K562 (cell line): ENCODE data around the gene ODC1. TPM values are rescaled to one million over a fixed set of nuclear protein-coding genes. Genes with fewer than 3 reads are reported as not detected.

Experiments
- ATAC-seq: fragments of 200-7000 bp; cut with Tn5 transposase; 3 replicates; pipeline ENCODE4 v1.9.1; 2020; ENCODE audit warnings: moderate library complexity
- BruUV-seq: library from RNA; stranded (reverse); fragments of 400-500 nt; replicated peaks from 2 replicates; lab custom pipeline; 2021; lab: Mats Ljungman, UMichigan
- CTCF ChIA-PET: fragments of 300-600 bp; formaldehyde crosslinking; extraction: SDS; loops from one replicate; lab custom pipeline; 2021; ENCODE audit warnings: low intra/inter-chr PET ratio; lab: Yijun Ruan, JAX
- POLR2A ChIA-PET: fragments of 300-600, 350-650 bp; sonication (Branson Sonifier 250); formaldehyde crosslinking; extraction: SDS; loops from one replicate; lab custom pipeline; 2021; ENCODE audit warnings: antibody characterized with exemption, inconsistent platforms; lab: Yijun Ruan, JAX
- DNase-seq, 4 experiments: peaks; one replicate each; pipeline versions ENCODE4 v3.0.0 to v3.0.0-alpha.2; 2011 to 2018; ENCODE audit warnings: low spot score in 3 of 4, mixed read lengths in 3 of 4; ENCODE audit errors: extremely low read depth in 1 of 4
- FAIRE-seq: peaks from 2 replicates; lab custom pipeline; 2011; peaks lifted over from hg19 to GRCh38; lab: Jason Lieb, UNC
- H2AFZ ChIP-seq: 2 replicates; pipeline ENCODE4 v1.6.0; 2011; ENCODE audit warnings: low read depth, low read length, control low read depth, inconsistent platforms
- H3K27ac ChIP-seq: fragments of 200-600 bp; 3 replicates; pipeline ENCODE4 v1.8.0; 2011; ENCODE audit warnings: low read depth, mild to moderate bottlenecking, control low read depth, inconsistent platforms, low read length, moderate library complexity, mixed read lengths; ENCODE audit errors: extremely low read depth
- H3K27me3 ChIP-seq, 2 experiments: fragments of 300-600 bp in 1 of 2; 2 replicates in 1 of 2; 3 replicates in 1 of 2; pipeline versions ENCODE4 v1.6.0 to v1.8.0; 2011; ENCODE audit warnings: inconsistent platforms in 2 of 2, low read length in 2 of 2, mild to moderate bottlenecking in 1 of 2, mixed read lengths in 1 of 2, moderate library complexity in 1 of 2; ENCODE audit not compliant: control insufficient read depth in 2 of 2, insufficient read depth in 2 of 2
- H3K36me3 ChIP-seq: fragments of 300-600 bp; 3 replicates; pipeline ENCODE4 v1.8.0; 2011; ENCODE audit warnings: mild to moderate bottlenecking, low read length, inconsistent platforms; ENCODE audit not compliant: control insufficient read depth, insufficient read depth
- H3K4me1 ChIP-seq, 2 experiments: fragments of 200-600 bp in 1 of 2; replicated peaks in 1 of 2; 2 replicates in 1 of 2; 3 replicates in 1 of 2; pipeline versions ENCODE4 v1.5.1 to v1.8.0; 2011; ENCODE audit warnings: inconsistent platforms in 2 of 2, low read length in 2 of 2, mild to moderate bottlenecking in 1 of 2, mixed read lengths in 1 of 2, moderate library complexity in 1 of 2; ENCODE audit not compliant: control insufficient read depth in 2 of 2, insufficient read depth in 2 of 2
- H3K4me2 ChIP-seq: 2 replicates; pipeline ENCODE4 v1.6.1; 2011; ENCODE audit warnings: low read length, control low read depth, inconsistent platforms, mixed read lengths; ENCODE audit not compliant: insufficient read depth
- H3K4me3 ChIP-seq: fragments of 200-600 bp; sonication (generic), shearing (Covaris generic); 2 replicates; pipeline ENCODE4 v1.5.1; 2016; ENCODE audit warnings: control low read depth, inconsistent platforms
- H3K79me2 ChIP-seq: fragments of 200-600 bp; 3 replicates; pipeline ENCODE4 v1.8.0; 2011; ENCODE audit warnings: low read length, inconsistent platforms; ENCODE audit not compliant: control insufficient read depth, insufficient read depth
- H3K9ac ChIP-seq, 2 experiments: 2 replicates each; pipeline versions ENCODE4 v1.6.0 to v1.6.1; 2011; ENCODE audit warnings: low read depth in 2 of 2, low read length in 2 of 2, control low read depth in 1 of 2, inconsistent platforms in 1 of 2, mild to moderate bottlenecking in 1 of 2, mixed read lengths in 1 of 2; ENCODE audit not compliant: insufficient read depth in 1 of 2
- H3K9me1 ChIP-seq: one replicate; pipeline ENCODE4 v1.6.0; 2011; ENCODE audit warnings: inconsistent platforms, mild to moderate bottlenecking, low read length, moderate library complexity; ENCODE audit not compliant: control insufficient read depth, insufficient read depth
- H3K9me3 ChIP-seq: replicated peaks from 2 replicates; pipeline ENCODE4 v1.5.1; 2011; ENCODE audit warnings: low read depth, low read length, inconsistent platforms; ENCODE audit not compliant: control insufficient read depth, insufficient read depth
- H4K20me1 ChIP-seq: replicated peaks from 2 replicates; pipeline ENCODE4 v1.6.1; 2011; ENCODE audit warnings: low read length, inconsistent platforms, mixed read lengths; ENCODE audit not compliant: control insufficient read depth, insufficient read depth
- ATF4 ChIP-seq: fragments of 450-650 bp; formaldehyde crosslinking; IDR thresholded peaks from 2 replicates; pipeline ENCODE4 v1.4.0; 2022; ENCODE audit warnings: mild to moderate bottlenecking, moderate library complexity
- CC2D1A ChIP-seq: fragments of 450-650 bp; IDR thresholded peaks from 2 replicates; pipeline ENCODE4 v1.6.1; 2017; ENCODE audit warnings: mild to moderate bottlenecking
- ETV1 ChIP-seq: fragments of 450-650 bp; conservative IDR thresholded peaks from 2 replicates; pipeline ENCODE4 v1.6.1; 2016; ENCODE audit warnings: missing genetic modification characterization, control low read depth, low read depth, missing compliant biosample characterization
- PHB2 ChIP-seq: fragments of 450-650 bp; IDR thresholded peaks from 2 replicates; pipeline ENCODE4 v1.6.1; 2017; ENCODE audit warnings: low read depth
- PKNOX1 ChIP-seq: fragments of 450-650 bp; IDR thresholded peaks from 2 replicates; pipeline ENCODE4 v1.6.1; 2016
- TCF7 ChIP-seq: sonication (generic); IDR thresholded peaks from 2 replicates; pipeline ENCODE4 v1.6.1; 2016; ENCODE audit warnings: antibody characterized with exemption, borderline replicate concordance
- ZNF23 ChIP-seq: fragments of 250-450 bp; sonication (Bioruptor Pico); IDR thresholded peaks from 2 replicates; pipeline ENCODE4 v1.4.0; 2020; ENCODE audit warnings: mild to moderate bottlenecking
- ZNF253 ChIP-seq: fragments of 250-450 bp; sonication (Bioruptor Pico); conservative IDR thresholded peaks from 2 replicates; pipeline ENCODE4 v1.6.1; 2021; ENCODE audit warnings: mild to moderate bottlenecking
- ZNF717 ChIP-seq: fragments of 250-450 bp; sonication (Bioruptor Pico); IDR thresholded peaks from 2 replicates; pipeline ENCODE4 v1.5.0; 2021
- ZSCAN29 ChIP-seq: fragments of 450-650 bp; IDR thresholded peaks from 2 replicates; pipeline ENCODE4 v1.6.1; 2017
- WGBS: fragments of 100-300 bp; shearing (Covaris generic); methylation state at CpG from one replicate; pipeline ENCODE4 v1.1.6; 2016; ENCODE audit warnings: low coverage, mixed read lengths; ENCODE audit not compliant: insufficient coverage; ENCODE audit errors: missing lambda C conversion rate; 5-methylcytosine and 5-hydroxymethylcytosine counted together
- in situ Hi-C: fragments of 300-500 bp; cut with MboI; formaldehyde crosslinking; loops from 4 replicates; pipeline ENCODE4 v1.15.0; 2018; ENCODE audit warnings: inconsistent platforms, mixed read lengths
- intact Hi-C: fragments of 100-400 bp; cut with micrococcal nuclease; formaldehyde crosslinking; loops from 2 replicates; pipeline ENCODE4 v1.14.2; 2022
- polyA plus RNA-seq, 8 experiments: library from polyadenylated mRNA; depleted of rRNA in 4 of 8; stranded (reverse) in 5 of 8; unstranded in 3 of 8; fragments of >200 nt; fragmentation: Nextera tagmentation in 2 of 8; fragmentation: Illumina TruSeq in 1 of 8; extraction: Ambion mirVana in 2 of 8; extraction: Trizol in 1 of 8; gene quantifications; 2 replicates each; pipeline versions ENCODE4 v1.2.1 to v1.2.3, GENCODE V29; 2011 to 2014; ENCODE audit warnings: inconsistent platforms in 1 of 8, missing spikeins in 1 of 8
- total RNA-seq, 7 experiments: library from RNA; depleted of rRNA in 6 of 7; stranded (reverse); fragments of >200 nt in 6 of 7; fragmentation: Illumina TruSeq in 2 of 7; extraction: Trizol in 2 of 7; gene quantifications; 2 replicates each; pipeline versions ENCODE4 v1.2.1 to v1.2.3, GENCODE V29; 2011 to 2021; ENCODE audit warnings: low replicate concordance in 1 of 7
- TF ChIP-seq, protein P1 (sequence below): fragments of 250-450 bp; sonication (Bioruptor Pico); IDR thresholded peaks from 2 replicates; pipeline ENCODE4 v1.4.0; 2020

The ODC1 gene
- total and polyA plus RNA-seq, 9 of the 15 experiments (the other 6 are each of a cell fraction or from before 2014, with no cell fraction given), result 142 to 563 (median 457) TPM

GRCh38 chr2:10475811-10476660 lies 27.9 kb upstream of the ODC1 start:
- ATAC-seq, result no peak
- FAIRE-seq, result no peak
- POLR2A ChIA-PET, result interaction anchor here (0.7 kb wide), 1 partner anchor 32 kb away, joined by 4 read pairs; no protein-coding TSS in a partner anchor
- H3K4me2 ChIP-seq, result no peak overlapping the region
- H3K9ac ChIP-seq, result no peak overlapping the region
- no peaks in the 10 kb centered on the region for H3K36me3 ChIP-seq
- 36% methylated on average over 21 of the region's 22 CpGs for WGBS
- no peaks in the 10 kb centered on the region for H4K20me1 ChIP-seq
- in situ Hi-C loops, result no loop called here
- no peak overlapping the region for H2AFZ ChIP-seq
- CTCF ChIA-PET, result no interaction called here
- peaks cover 4 to 35% of the 10 kb centered on the region in 2 experiments; a peak in 4 of 5 replicates for H3K27me3 ChIP-seq
- BruUV-seq, result no TSS peak
- no peak overlapping the region for H3K27ac ChIP-seq
- intact Hi-C loops, result no loop called here
- no peak overlapping the region for H3K4me3 ChIP-seq
- H3K4me1 ChIP-seq, result peaks cover 3 to 18% of the 10 kb centered on the region in 2 experiments; a peak in 4 of 5 replicates
- H3K9me1 ChIP-seq, result no peaks in the 10 kb centered on the region
- TF ChIP-seq ZNF23 (CRISPR knock-in tag) (no peak), PKNOX1 (no peak), TCF7 (no peak), ZSCAN29 (no peak), ZNF717 (no peak), ZNF253 (CRISPR knock-in tag) (no peak), ATF4 (CRISPR knock-in tag) (no peak), PHB2 (no peak), ETV1 (tag) (no peak), CC2D1A (no peak)
- TF ChIP-seq, protein P1, sequence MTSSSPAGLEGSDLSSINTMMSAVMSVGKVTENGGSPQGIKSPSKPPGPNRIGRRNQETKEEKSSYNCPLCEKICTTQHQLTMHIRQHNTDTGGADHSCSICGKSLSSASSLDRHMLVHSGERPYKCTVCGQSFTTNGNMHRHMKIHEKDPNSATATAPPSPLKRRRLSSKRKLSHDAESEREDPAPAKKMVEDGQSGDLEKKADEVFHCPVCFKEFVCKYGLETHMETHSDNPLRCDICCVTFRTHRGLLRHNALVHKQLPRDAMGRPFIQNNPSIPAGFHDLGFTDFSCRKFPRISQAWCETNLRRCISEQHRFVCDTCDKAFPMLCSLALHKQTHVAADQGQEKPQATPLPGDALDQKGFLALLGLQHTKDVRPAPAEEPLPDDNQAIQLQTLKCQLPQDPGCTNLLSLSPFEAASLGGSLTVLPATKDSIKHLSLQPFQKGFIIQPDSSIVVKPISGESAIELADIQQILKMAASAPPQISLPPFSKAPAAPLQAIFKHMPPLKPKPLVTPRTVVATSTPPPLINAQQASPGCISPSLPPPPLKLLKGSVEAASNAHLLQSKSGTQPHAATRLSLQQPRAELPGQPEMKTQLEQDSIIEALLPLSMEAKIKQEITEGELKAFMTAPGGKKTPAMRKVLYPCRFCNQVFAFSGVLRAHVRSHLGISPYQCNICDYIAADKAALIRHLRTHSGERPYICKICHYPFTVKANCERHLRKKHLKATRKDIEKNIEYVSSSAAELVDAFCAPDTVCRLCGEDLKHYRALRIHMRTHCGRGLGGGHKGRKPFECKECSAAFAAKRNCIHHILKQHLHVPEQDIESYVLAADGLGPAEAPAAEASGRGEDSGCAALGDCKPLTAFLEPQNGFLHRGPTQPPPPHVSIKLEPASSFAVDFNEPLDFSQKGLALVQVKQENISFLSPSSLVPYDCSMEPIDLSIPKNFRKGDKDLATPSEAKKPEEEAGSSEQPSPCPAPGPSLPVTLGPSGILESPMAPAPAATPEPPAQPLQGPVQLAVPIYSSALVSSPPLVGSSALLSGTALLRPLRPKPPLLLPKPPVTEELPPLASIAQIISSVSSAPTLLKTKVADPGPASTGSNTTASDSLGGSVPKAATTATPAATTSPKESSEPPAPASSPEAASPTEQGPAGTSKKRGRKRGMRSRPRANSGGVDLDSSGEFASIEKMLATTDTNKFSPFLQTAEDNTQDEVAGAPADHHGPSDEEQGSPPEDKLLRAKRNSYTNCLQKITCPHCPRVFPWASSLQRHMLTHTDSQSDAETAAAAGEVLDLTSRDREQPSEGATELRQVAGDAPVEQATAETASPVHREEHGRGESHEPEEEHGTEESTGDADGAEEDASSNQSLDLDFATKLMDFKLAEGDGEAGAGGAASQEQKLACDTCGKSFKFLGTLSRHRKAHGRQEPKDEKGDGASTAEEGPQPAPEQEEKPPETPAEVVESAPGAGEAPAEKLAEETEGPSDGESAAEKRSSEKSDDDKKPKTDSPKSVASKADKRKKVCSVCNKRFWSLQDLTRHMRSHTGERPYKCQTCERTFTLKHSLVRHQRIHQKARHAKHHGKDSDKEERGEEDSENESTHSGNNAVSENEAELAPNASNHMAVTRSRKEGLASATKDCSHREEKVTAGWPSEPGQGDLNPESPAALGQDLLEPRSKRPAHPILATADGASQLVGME (CRISPR knock-in tag), result no peak
- no peaks in the 10 kb centered on the region for H3K79me2 ChIP-seq
- DNase-seq, result no peak
- H3K9me3 ChIP-seq, result no peaks in the 10 kb centered on the region
